ENCODE results near the gene COA1.
A peak's percentile ranks its signal among the peaks of the same experiment; 100 is the strongest.
"Not testable (repeated sequence)": the region's sequence is repeated elsewhere in the genome, so short reads cannot be mapped to it uniquely, and the experiment has no call there.

The COA1 gene

GRCh38 chr7:43729214-43729923 lies at the start of gene COA1:
Gene COA1, minus strand, starts transcription at chr7:43729523. Its CDS starts 80,909 bp downstream, at chr7:43648614.
- Mint-ChIP-seq H3K36me3 (ENCODE audit: insufficient read depth) (peaks cover 4% of the 10 kb centered on the region), H3K9me3 (no peaks in the 10 kb centered on the region), H3K27me3 (no peaks in the 10 kb centered on the region), H3K4me3 (peak within 1 kb of the TSS; percentile 92), H3K27ac (ENCODE audit: low read depth) (peak within 1 kb of the TSS; percentile 65), H3K4me1 (peaks cover 34% of the 10 kb centered on the region)
- ATAC-seq (replicated peaks; ENCODE audit: extremely low read depth, poor library complexity, severe bottlenecking) (peak; percentile 92), DNase-seq (ENCODE audit: low spot score in 2 of 2) (peak; percentile 65 to 68)

GRCh38 chr7:43778293-43779044 lies 49.1 kb upstream of the COA1 start:
- DNase-seq (ENCODE audit: low spot score in 2 of 2); H3K27ac Mint-ChIP-seq (ENCODE audit: low read depth); H3K27me3 Mint-ChIP-seq; H3K4me3 Mint-ChIP-seq; H3K36me3 Mint-ChIP-seq (ENCODE audit: insufficient read depth); H3K9me3 Mint-ChIP-seq; ATAC-seq (replicated peaks; ENCODE audit: extremely low read depth, poor library complexity, severe bottlenecking): not testable (repeated sequence)
- H3K4me1 Mint-ChIP-seq = peaks cover 28% of the 10 kb centered on the region

GRCh38 chr7:43775255-43775654 lies 45.9 kb upstream of the COA1 start:
- not testable (repeated sequence) for H3K27ac Mint-ChIP-seq (ENCODE audit: low read depth); DNase-seq (ENCODE audit: low spot score in 2 of 2); H3K4me3 Mint-ChIP-seq; H3K9me3 Mint-ChIP-seq; H3K36me3 Mint-ChIP-seq (ENCODE audit: insufficient read depth); H3K27me3 Mint-ChIP-seq; ATAC-seq (replicated peaks; ENCODE audit: extremely low read depth, poor library complexity, severe bottlenecking)
- H3K4me1 Mint-ChIP-seq = peaks cover 17% of the 10 kb centered on the region

DNA sequence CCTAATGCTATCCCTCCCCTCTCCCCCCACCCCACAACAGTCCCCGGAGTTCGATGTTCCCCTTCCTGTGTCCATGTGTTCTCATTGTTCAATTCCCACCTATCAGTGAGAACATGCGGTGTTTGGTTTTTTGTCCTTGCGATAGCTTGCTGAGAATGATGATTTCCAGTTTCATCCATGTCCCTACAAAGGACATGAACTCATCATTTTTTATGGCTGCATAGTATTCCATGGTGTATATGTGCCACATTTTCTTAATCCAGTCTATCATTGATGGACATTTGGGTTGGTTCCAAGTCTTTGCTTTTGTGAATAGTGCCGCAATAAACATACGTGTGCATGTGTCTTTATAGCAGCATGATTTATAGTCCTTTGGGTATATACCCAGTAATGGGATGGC lies 43.9 kb upstream of the COA1 start:
- H3K9me3 Mint-ChIP-seq; H3K27me3 Mint-ChIP-seq; ATAC-seq (replicated peaks; ENCODE audit: extremely low read depth, poor library complexity, severe bottlenecking); H3K27ac Mint-ChIP-seq (ENCODE audit: low read depth); DNase-seq (ENCODE audit: low spot score in 2 of 2); H3K4me3 Mint-ChIP-seq; H3K36me3 Mint-ChIP-seq (ENCODE audit: insufficient read depth); H3K4me1 Mint-ChIP-seq: not testable (repeated sequence)

GRCh38 chr7:43771573-43771972 lies 42.2 kb upstream of the COA1 start:
- Mint-ChIP-seq H3K4me3 (no peak overlapping the region), H3K36me3 (ENCODE audit: insufficient read depth) (no peaks in the 10 kb centered on the region), H3K4me1 (no peaks in the 10 kb centered on the region), H3K27ac (ENCODE audit: low read depth) (no peak overlapping the region), H3K9me3 (no peaks in the 10 kb centered on the region), H3K27me3 (no peaks in the 10 kb centered on the region)
- DNase-seq (ENCODE audit: low spot score in 2 of 2) = no peak
- ATAC-seq (replicated peaks; ENCODE audit: extremely low read depth, poor library complexity, severe bottlenecking) = no peak

DNA sequence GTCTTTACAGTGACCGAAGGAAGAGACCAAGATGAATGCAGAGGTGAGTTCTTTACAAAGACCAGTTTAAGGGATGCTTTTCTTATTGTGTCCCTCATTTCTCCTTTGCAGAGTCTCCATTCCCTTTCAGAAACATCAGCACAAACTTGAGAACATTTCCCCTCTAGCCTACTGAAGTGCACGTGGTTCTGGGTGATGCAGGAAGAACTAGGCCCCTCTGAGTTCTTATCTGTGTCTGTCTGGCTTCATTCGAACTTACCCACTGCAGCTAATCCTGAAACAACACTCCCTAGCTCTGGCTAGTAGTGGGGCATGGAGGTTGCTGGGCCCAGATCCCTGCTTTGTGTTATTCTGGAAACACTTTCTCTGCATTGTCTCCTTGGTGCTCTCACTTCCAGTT lies 41.8 kb upstream of the COA1 start:
- no peak overlapping the region for H3K27ac Mint-ChIP-seq (ENCODE audit: low read depth)
- H3K4me1 Mint-ChIP-seq = no peaks in the 10 kb centered on the region
- H3K4me3 Mint-ChIP-seq = no peak overlapping the region
- DNase-seq (ENCODE audit: low spot score in 2 of 2) (no peak), ATAC-seq (replicated peaks; ENCODE audit: extremely low read depth, poor library complexity, severe bottlenecking) (no peak)
- no peaks in the 10 kb centered on the region for H3K9me3 Mint-ChIP-seq
- H3K27me3 Mint-ChIP-seq = no peaks in the 10 kb centered on the region
- no peaks in the 10 kb centered on the region for H3K36me3 Mint-ChIP-seq (ENCODE audit: insufficient read depth)

DNA sequence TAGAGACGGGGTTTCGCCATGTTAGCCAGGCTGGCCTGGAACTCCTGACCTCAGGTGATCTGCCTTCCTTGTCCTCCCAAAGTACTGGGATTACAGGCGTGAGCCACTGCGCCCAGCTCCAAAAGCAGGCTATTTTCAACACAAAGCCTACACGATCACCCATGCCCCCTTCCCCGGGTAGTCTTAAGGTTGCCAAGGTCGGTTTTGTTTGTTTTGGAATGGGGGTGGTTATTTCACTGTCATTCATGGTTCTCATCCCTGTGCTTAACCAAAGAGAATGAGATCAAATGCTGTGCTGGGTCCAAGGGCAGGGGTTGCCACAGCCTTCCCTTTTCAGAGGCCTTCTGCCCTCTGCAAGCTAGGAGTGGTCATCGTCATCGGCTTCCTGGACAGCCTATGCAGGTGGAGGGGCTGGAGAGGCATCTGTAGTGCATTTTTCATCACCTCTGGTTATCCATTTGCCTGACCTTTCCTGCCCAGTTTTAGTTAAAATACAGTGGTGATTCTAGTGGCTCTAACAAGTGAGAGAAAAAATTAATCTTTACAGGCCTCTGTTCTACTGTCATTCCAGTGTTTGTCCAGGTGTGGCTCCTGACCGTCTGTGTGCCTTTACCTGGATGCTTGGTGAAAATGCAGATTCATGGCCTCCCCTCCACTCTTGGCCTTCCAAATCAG lies 40.6 kb upstream of the COA1 start:
- Mint-ChIP-seq H3K9me3 (no peaks in the 10 kb centered on the region), H3K27ac (ENCODE audit: low read depth) (no peak overlapping the region), H3K4me3 (no peak overlapping the region), H3K27me3 (no peaks in the 10 kb centered on the region), H3K36me3 (ENCODE audit: insufficient read depth) (no peaks in the 10 kb centered on the region), H3K4me1 (no peaks in the 10 kb centered on the region)
- no peak for ATAC-seq (replicated peaks; ENCODE audit: extremely low read depth, poor library complexity, severe bottlenecking)
- DNase-seq (ENCODE audit: low spot score in 2 of 2) = no peak

DNA sequence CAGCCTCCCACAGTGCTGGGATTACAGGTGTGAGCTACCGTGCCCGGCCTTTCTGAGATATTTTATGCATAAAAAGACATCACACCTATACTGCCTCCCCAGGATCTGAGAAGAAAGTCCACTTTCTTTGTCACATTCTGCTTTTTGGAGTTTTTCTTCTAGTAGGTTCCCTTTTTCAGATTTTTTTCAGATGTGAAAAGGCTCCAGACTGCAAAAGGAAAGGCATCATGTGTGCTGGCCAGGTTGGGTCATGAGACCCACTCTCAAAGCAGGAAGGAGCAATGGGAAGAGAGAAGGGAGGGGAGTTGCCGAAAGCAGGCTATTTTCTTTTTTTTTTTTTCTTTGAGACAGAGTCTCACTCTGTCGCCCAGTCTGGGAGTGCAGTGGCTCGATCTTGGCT lies 40.0 kb upstream of the COA1 start:
- Mint-ChIP-seq H3K36me3 (ENCODE audit: insufficient read depth) (no peaks in the 10 kb centered on the region), H3K27ac (ENCODE audit: low read depth) (no peak overlapping the region), H3K27me3 (no peaks in the 10 kb centered on the region), H3K4me3 (no peak overlapping the region), H3K4me1 (peaks cover 6% of the 10 kb centered on the region), H3K9me3 (no peaks in the 10 kb centered on the region)
- ATAC-seq (replicated peaks; ENCODE audit: extremely low read depth, poor library complexity, severe bottlenecking) = no peak
- DNase-seq (ENCODE audit: low spot score in 2 of 2) = no peak

DNA sequence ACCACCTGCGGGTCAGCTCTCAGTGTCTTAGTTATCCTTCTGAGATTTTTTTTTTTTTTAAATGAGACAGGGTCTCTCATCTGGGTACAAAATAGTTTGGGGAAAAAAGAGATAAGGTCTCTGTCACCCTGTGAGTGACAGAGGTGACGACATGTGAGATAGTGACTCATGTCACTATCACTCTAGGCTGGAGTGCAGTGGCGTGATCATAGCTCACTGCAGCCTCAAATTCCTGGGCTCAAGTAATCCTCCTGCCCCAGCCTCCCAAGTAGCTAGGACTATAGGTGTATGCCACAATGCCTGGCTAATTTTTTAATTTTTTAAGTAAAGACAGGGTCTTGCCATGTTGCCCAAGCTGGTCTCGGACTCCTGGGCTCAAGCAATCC lies 39.6 kb upstream of the COA1 start:
- Mint-ChIP-seq H3K36me3 (ENCODE audit: insufficient read depth) (no peaks in the 10 kb centered on the region), H3K4me3 (no peak overlapping the region), H3K9me3 (no peaks in the 10 kb centered on the region), H3K27ac (ENCODE audit: low read depth) (no peak overlapping the region), H3K27me3 (no peaks in the 10 kb centered on the region), H3K4me1 (peaks cover 9% of the 10 kb centered on the region)
- no peak for ATAC-seq (replicated peaks; ENCODE audit: extremely low read depth, poor library complexity, severe bottlenecking)
- DNase-seq (ENCODE audit: low spot score in 2 of 2) = no peak

DNA sequence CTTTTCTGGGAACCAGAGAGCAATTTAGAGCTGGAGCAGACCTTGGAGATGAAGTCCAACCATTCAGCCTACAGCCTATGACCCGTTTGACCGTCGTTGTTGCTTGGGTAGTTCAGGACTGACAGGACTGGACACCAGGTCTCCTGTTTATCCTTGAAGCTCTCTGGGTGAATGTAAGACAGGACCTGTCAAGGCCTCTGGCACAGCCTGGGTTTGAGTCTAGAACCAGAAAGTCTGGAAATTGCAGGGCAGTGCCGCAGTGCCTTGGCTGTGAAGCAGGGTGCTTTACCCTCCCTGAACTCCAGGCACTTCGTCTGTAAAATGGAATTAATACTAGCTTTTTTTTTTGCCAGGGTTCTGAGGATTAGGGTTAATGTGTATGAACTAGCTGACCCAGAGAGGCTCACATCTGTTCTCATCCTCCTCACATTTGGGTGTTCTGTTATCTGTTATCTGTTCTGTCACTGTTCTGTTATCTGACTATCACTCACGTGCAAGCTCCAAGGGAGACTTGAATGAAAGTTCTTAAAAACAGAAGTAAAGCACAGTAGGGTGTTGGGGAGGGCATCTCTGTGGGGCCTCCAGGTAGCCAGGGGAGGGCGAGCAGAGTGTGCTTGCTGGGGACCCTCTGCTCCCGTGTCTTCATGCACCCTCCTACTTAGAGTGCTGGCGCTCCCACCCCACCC lies 39.0 kb upstream of the COA1 start:
- no peaks in the 10 kb centered on the region for H3K9me3 Mint-ChIP-seq
- H3K4me3 Mint-ChIP-seq = no peak overlapping the region
- no peaks in the 10 kb centered on the region for H3K36me3 Mint-ChIP-seq (ENCODE audit: insufficient read depth)
- ATAC-seq (replicated peaks; ENCODE audit: extremely low read depth, poor library complexity, severe bottlenecking) (no peak), DNase-seq (ENCODE audit: low spot score in 2 of 2) (no peak)
- H3K4me1 Mint-ChIP-seq = peaks cover 10% of the 10 kb centered on the region
- H3K27me3 Mint-ChIP-seq = no peaks in the 10 kb centered on the region
- no peak overlapping the region for H3K27ac Mint-ChIP-seq (ENCODE audit: low read depth)

- no peaks in the 10 kb centered on the region for H3K27me3 Mint-ChIP-seq
- peaks cover 3% of the 10 kb centered on the region for H3K36me3 Mint-ChIP-seq (ENCODE audit: insufficient read depth)
- no peak for DNase-seq (ENCODE audit: low spot score in 2 of 2)
- H3K4me3 Mint-ChIP-seq = no peak overlapping the region
- peak overlapping the region; percentile 23 for H3K27ac Mint-ChIP-seq (ENCODE audit: low read depth)
- H3K9me3 Mint-ChIP-seq = no peaks in the 10 kb centered on the region
- peaks cover 16% of the 10 kb centered on the region for H3K4me1 Mint-ChIP-seq
- no peak for ATAC-seq (replicated peaks; ENCODE audit: extremely low read depth, poor library complexity, severe bottlenecking)
These were observed 38.0 kb upstream of the COA1 start for GRCh38 chr7:43767311-43767710.

GRCh38 chr7:43766564-43766963 lies 37.2 kb upstream of the COA1 start:
- DNase-seq (ENCODE audit: low spot score in 2 of 2) (no peak), ATAC-seq (replicated peaks; ENCODE audit: extremely low read depth, poor library complexity, severe bottlenecking) (no peak)
- Mint-ChIP-seq H3K27ac (ENCODE audit: low read depth) (no peak overlapping the region), H3K4me3 (no peak overlapping the region), H3K4me1 (peaks cover 22% of the 10 kb centered on the region), H3K36me3 (ENCODE audit: insufficient read depth) (peaks cover 3% of the 10 kb centered on the region), H3K27me3 (no peaks in the 10 kb centered on the region), H3K9me3 (no peaks in the 10 kb centered on the region)

Measured in central memory CD8-positive, alpha-beta T cell (primary cell).